Measurements from ENCODE around the gene HDAC9. TPM values are rescaled to one million over a fixed set of nuclear protein-coding genes. Genes with fewer than 3 reads are reported as not detected.
A peak's percentile ranks its signal among the peaks of the same experiment; 100 is the strongest.

The HDAC9 gene
- total and polyA plus RNA-seq, 2 of the 13 experiments (the other 11 are each of a cell fraction or from before 2014, with no cell fraction given), result 0.05 to 0.07 TPM

DNA sequence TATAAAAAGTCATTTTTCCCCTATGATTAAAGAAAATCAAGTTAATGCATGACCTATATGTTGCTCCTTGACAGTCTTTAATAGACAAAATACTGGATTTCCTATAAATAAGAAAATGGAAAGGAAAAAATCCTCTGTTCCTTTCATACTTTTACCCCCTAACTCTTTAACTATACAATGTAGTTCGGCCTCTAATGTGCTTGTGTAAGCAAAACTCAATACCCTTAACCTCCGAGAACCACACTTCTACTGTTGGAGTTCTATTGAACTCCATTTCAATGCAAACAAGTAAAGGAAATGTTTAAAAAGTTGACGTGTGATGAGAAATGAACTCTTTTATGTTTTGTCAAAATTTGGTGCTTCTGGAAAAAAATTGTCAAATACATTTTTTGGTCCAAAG is 36.0 kb downstream of the HDAC9 start:
- CTCF ChIA-PET (ENCODE audit: low intra/inter-chr PET ratio, low total read pairs), result no interaction called here
- TF ChIP-seq FOSL2 (CRISPR knock-in tag; IDR thresholded peaks at IDR 0.05), result no peak
- no peak for TF ChIP-seq ZSCAN12 (CRISPR knock-in tag; IDR thresholded peaks at IDR 0.05)
- no peak for TF ChIP-seq SRSF4 (IDR thresholded peaks at IDR 0.05; ENCODE audit: low read depth, low read length, poor library complexity, severe bottlenecking)
- TF ChIP-seq MAFF (IDR thresholded peaks at IDR 0.05; ENCODE audit: low read depth, low read length), result 0 out of 2 replicates have a peak, but pooled peaks have one; percentile 44
- TF ChIP-seq ZNF616 (CRISPR knock-in tag; IDR thresholded peaks at IDR 0.05; ENCODE audit: low read depth), result no peak
- no peak for TF ChIP-seq ATF1 (CRISPR knock-in tag; IDR thresholded peaks at IDR 0.05)
- TF ChIP-seq PBX2 (CRISPR knock-in tag; IDR thresholded peaks at IDR 0.05), result no peak
- TF ChIP-seq ZBTB40 (IDR thresholded peaks at IDR 0.05), result no peak
- no peak for TF ChIP-seq ZBTB40 (CRISPR knock-in tag; IDR thresholded peaks at IDR 0.05)
- TF ChIP-seq ASH2L (IDR thresholded peaks at IDR 0.05; ENCODE audit: insufficient read length, low read depth, low read length), result no peak

More for the DNA sequence above, 36.0 kb downstream of the HDAC9 start:
- no peak overlapping the region for H3K4me2 ChIP-seq (ENCODE audit: low read depth, low read length)
- intact Hi-C loops (cut with micrococcal nuclease; ENCODE audit: unreplicated experiment), result no loop called here
- no peaks in the 10 kb centered on the region for H3K79me2 ChIP-seq (ENCODE audit: insufficient read depth, low read length)
- H3K27ac ChIP-seq (ENCODE audit: extremely low read length, insufficient read depth, low read length), result no peak overlapping the region
- in situ Hi-C loops (cut with HindIII; ENCODE audit: extremely low pct_ligation_motif_present, low pct_unique_long_range_greater_than_20kb), result no loop called here
- POLR2A ChIA-PET, result no interaction called here
- no peaks in the 10 kb centered on the region for H3K27me3 ChIP-seq (ENCODE audit: control insufficient read depth in 1 of 2, insufficient read depth in 2 of 2, low read length in 2 of 2)
- BruUV-seq (replicated peaks), result no TSS peak
- H3K4me3 ChIP-seq (replicated peaks in 1 of 3; ENCODE audit: insufficient read depth in 1 of 3, low read depth in 2 of 3, low read length in 3 of 3), result no peak overlapping the region
- H3K9ac ChIP-seq (ENCODE audit: insufficient read depth, low read depth, low read length), result no peak overlapping the region
- FAIRE-seq, result no peak
- ATAC-seq, result no peak
- WGBS (ENCODE audit: low lambda C conversion rate), result 4% methylated on average over 3 of the region's 3 CpGs
- 0 out of 2 replicates have a peak, but pooled peaks cover 2% of the 10 kb centered on the region for H4K20me1 ChIP-seq (ENCODE audit: insufficient read depth, low read length)
- no peaks in the 10 kb centered on the region for H3K36me3 ChIP-seq (replicated peaks in 1 of 2; ENCODE audit: control insufficient read depth in 1 of 2, insufficient read depth in 2 of 2, low read length in 2 of 2)
- no peak for DNase-seq (ENCODE audit: low spot score)
- no peaks in the 10 kb centered on the region for H3K9me3 ChIP-seq (ENCODE audit: low read length)
- H3K4me1 ChIP-seq (ENCODE audit: insufficient read depth, low read length), result no peaks in the 10 kb centered on the region
- H2AFZ ChIP-seq (ENCODE audit: low read length), result no peak overlapping the region
